Activated naive CD8-positive, alpha-beta T cell (primary cell): ENCODE data around the gene PSMD1.
"Not testable (repeated sequence)": the region's sequence is repeated elsewhere in the genome, so short reads cannot be mapped to it uniquely, and the experiment has no call there.

Experiments used
- H3K27ac Mint-ChIP-seq: one replicate; pipeline ENCODE4 v1.8.0; 2021; ENCODE audit warnings: mixed read lengths
- H3K27me3 Mint-ChIP-seq: one replicate; pipeline ENCODE4 v1.8.0; 2021; ENCODE audit warnings: mixed read lengths
- H3K36me3 Mint-ChIP-seq: one replicate; pipeline ENCODE4 v1.8.0; 2021; ENCODE audit warnings: mixed read lengths
- H3K4me1 Mint-ChIP-seq: one replicate; pipeline ENCODE4 v1.8.0; 2021; ENCODE audit warnings: low read depth, mixed read lengths
- H3K4me3 Mint-ChIP-seq: one replicate; pipeline ENCODE4 v1.8.0; 2021; ENCODE audit warnings: mild to moderate bottlenecking, mixed read lengths
- H3K9me3 Mint-ChIP-seq: one replicate; pipeline ENCODE4 v1.8.0; 2021; ENCODE audit warnings: low read depth, mixed read lengths

Gene PSMD1

GRCh38 chr2:231059756-231060155, 3.1 kb downstream of the PSMD1 start:
- Mint-ChIP-seq H3K27ac (no peak overlapping the region), H3K9me3 (no peaks in the 10 kb centered on the region), H3K4me1 (peaks cover 33% of the 10 kb centered on the region), H3K4me3 (peak overlapping the region; percentile 92), H3K36me3 (peaks cover 8% of the 10 kb centered on the region), H3K27me3 (no peaks in the 10 kb centered on the region)

GRCh38 chr2:231062776-231063175, 6.1 kb downstream of the PSMD1 start:
- no peak overlapping the region for H3K27ac Mint-ChIP-seq
- H3K4me3 Mint-ChIP-seq = no peak overlapping the region
- peaks cover 30% of the 10 kb centered on the region for H3K4me1 Mint-ChIP-seq
- H3K27me3 Mint-ChIP-seq = no peaks in the 10 kb centered on the region
- no peaks in the 10 kb centered on the region for H3K9me3 Mint-ChIP-seq
- peaks cover 9% of the 10 kb centered on the region for H3K36me3 Mint-ChIP-seq

GRCh38 chr2:231063347-231063746, 6.7 kb downstream of the PSMD1 start:
- Mint-ChIP-seq H3K36me3 (peaks cover 14% of the 10 kb centered on the region), H3K27ac (no peak overlapping the region), H3K27me3 (no peaks in the 10 kb centered on the region), H3K9me3 (no peaks in the 10 kb centered on the region), H3K4me3 (no peak overlapping the region), H3K4me1 (peaks cover 30% of the 10 kb centered on the region)

GRCh38 chr2:231065966-231066365, 9.3 kb downstream of the PSMD1 start:
- Mint-ChIP-seq H3K4me1 (peaks cover 13% of the 10 kb centered on the region), H3K27me3 (no peaks in the 10 kb centered on the region), H3K4me3 (no peak overlapping the region), H3K27ac (no peak overlapping the region), H3K36me3 (peaks cover 15% of the 10 kb centered on the region), H3K9me3 (no peaks in the 10 kb centered on the region)

GRCh38 chr2:231067531-231067930, 10.9 kb downstream of the PSMD1 start:
- not testable (repeated sequence) for H3K27me3 Mint-ChIP-seq, H3K4me3 Mint-ChIP-seq, H3K27ac Mint-ChIP-seq, H3K9me3 Mint-ChIP-seq
- peaks cover 12% of the 10 kb centered on the region for H3K4me1 Mint-ChIP-seq
- H3K36me3 Mint-ChIP-seq = peaks cover 18% of the 10 kb centered on the region

- Mint-ChIP-seq H3K4me3 (no peak overlapping the region), H3K9me3 (no peaks in the 10 kb centered on the region), H3K27ac (no peak overlapping the region), H3K4me1 (peaks cover 10% of the 10 kb centered on the region), H3K27me3 (no peaks in the 10 kb centered on the region), H3K36me3 (peaks cover 15% of the 10 kb centered on the region)
These were observed 12.0 kb downstream of the PSMD1 start for GRCh38 chr2:231068525-231069222.

GRCh38 chr2:231069379-231070054, 12.8 kb downstream of the PSMD1 start:
- no peak overlapping the region for H3K4me3 Mint-ChIP-seq
- H3K27me3 Mint-ChIP-seq = no peaks in the 10 kb centered on the region
- no peaks in the 10 kb centered on the region for H3K9me3 Mint-ChIP-seq
- H3K36me3 Mint-ChIP-seq = peaks cover 15% of the 10 kb centered on the region
- peaks cover 10% of the 10 kb centered on the region for H3K4me1 Mint-ChIP-seq
- no peak overlapping the region for H3K27ac Mint-ChIP-seq

- H3K27ac Mint-ChIP-seq = no peak overlapping the region
- H3K4me3 Mint-ChIP-seq = no peak overlapping the region
- H3K4me1 Mint-ChIP-seq = no peaks in the 10 kb centered on the region
- H3K36me3 Mint-ChIP-seq = peaks cover 26% of the 10 kb centered on the region
- H3K9me3 Mint-ChIP-seq = no peaks in the 10 kb centered on the region
- no peaks in the 10 kb centered on the region for H3K27me3 Mint-ChIP-seq
These were observed 27.9 kb downstream of the PSMD1 start for GRCh38 chr2:231084565-231084964.

- Mint-ChIP-seq H3K27me3 (no peaks in the 10 kb centered on the region), H3K27ac (no peak overlapping the region), H3K4me3 (no peak overlapping the region), H3K36me3 (peaks cover 30% of the 10 kb centered on the region), H3K9me3 (no peaks in the 10 kb centered on the region), H3K4me1 (no peaks in the 10 kb centered on the region)
These were observed 32.1 kb downstream of the PSMD1 start for GRCh38 chr2:231088754-231089153.

GRCh38 chr2:231093933-231094332, 37.3 kb downstream of the PSMD1 start:
- Mint-ChIP-seq H3K27me3 (no peaks in the 10 kb centered on the region), H3K4me1 (no peaks in the 10 kb centered on the region), H3K9me3 (peaks cover 8% of the 10 kb centered on the region), H3K27ac (no peak overlapping the region), H3K4me3 (no peak overlapping the region), H3K36me3 (peaks cover 60% of the 10 kb centered on the region)

- Mint-ChIP-seq H3K4me1 (no peaks in the 10 kb centered on the region), H3K27me3 (no peaks in the 10 kb centered on the region), H3K9me3 (peaks cover 10% of the 10 kb centered on the region), H3K36me3 (peaks cover 62% of the 10 kb centered on the region), H3K27ac (no peak overlapping the region), H3K4me3 (no peak overlapping the region)
These were observed 38.2 kb downstream of the PSMD1 start for GRCh38 chr2:231094736-231095346.

- H3K4me3 Mint-ChIP-seq = no peak overlapping the region
- no peak overlapping the region for H3K27ac Mint-ChIP-seq
- H3K27me3 Mint-ChIP-seq = no peaks in the 10 kb centered on the region
- H3K9me3 Mint-ChIP-seq = peaks cover 15% of the 10 kb centered on the region
- H3K4me1 Mint-ChIP-seq = peaks cover 9% of the 10 kb centered on the region
- peaks cover 42% of the 10 kb centered on the region for H3K36me3 Mint-ChIP-seq
These were observed 43.3 kb downstream of the PSMD1 start for GRCh38 chr2:231099918-231100317.

- not testable (repeated sequence) for H3K4me1 Mint-ChIP-seq, H3K27me3 Mint-ChIP-seq, H3K27ac Mint-ChIP-seq, H3K4me3 Mint-ChIP-seq
- Mint-ChIP-seq H3K9me3 (peaks cover 15% of the 10 kb centered on the region), H3K36me3 (peaks cover 42% of the 10 kb centered on the region)
These were observed 43.7 kb downstream of the PSMD1 start for GRCh38 chr2:231100321-231100720.

- Mint-ChIP-seq H3K36me3 (peaks cover 36% of the 10 kb centered on the region), H3K27ac (no peak overlapping the region), H3K4me3 (no peak overlapping the region), H3K9me3 (peaks cover 15% of the 10 kb centered on the region), H3K27me3 (no peaks in the 10 kb centered on the region), H3K4me1 (peaks cover 10% of the 10 kb centered on the region)
These were observed 44.3 kb downstream of the PSMD1 start for GRCh38 chr2:231100990-231101389.

- peaks cover 23% of the 10 kb centered on the region for H3K36me3 Mint-ChIP-seq
- H3K4me3 Mint-ChIP-seq = no peak overlapping the region
- peaks cover 13% of the 10 kb centered on the region for H3K4me1 Mint-ChIP-seq
- peaks cover 15% of the 10 kb centered on the region for H3K9me3 Mint-ChIP-seq
- H3K27ac Mint-ChIP-seq = no peak overlapping the region
- H3K27me3 Mint-ChIP-seq = no peaks in the 10 kb centered on the region
These were observed 46.1 kb downstream of the PSMD1 start for GRCh38 chr2:231102772-231103171.
